Osteocyte (in vitro differentiated cells): ENCODE measurements around the gene NEK1. TPM values are rescaled to one million over a fixed set of nuclear protein-coding genes. Genes with fewer than 3 reads are reported as not detected.
A peak's percentile ranks its signal among the peaks of the same experiment; 100 is the strongest.
"Not testable (repeated sequence)": the region's sequence is repeated elsewhere in the genome, so short reads cannot be mapped to it uniquely, and the experiment has no call there.

Source experiments
- DNase-seq: peaks from one replicate; pipeline ENCODE4 v3.0.0; 2021; ENCODE audit warnings: mixed read lengths; ENCODE audit not compliant: unreplicated experiment; ENCODE audit errors: extremely low spot score
- H3K27ac Mint-ChIP-seq: one replicate; pipeline ENCODE4 v1.8.0; 2021; ENCODE audit warnings: mild to moderate bottlenecking, mixed read lengths; ENCODE audit not compliant: unreplicated experiment
- H3K27me3 Mint-ChIP-seq: one replicate; pipeline ENCODE4 v1.8.0; 2021; ENCODE audit warnings: mixed read lengths; ENCODE audit not compliant: unreplicated experiment
- H3K36me3 Mint-ChIP-seq: one replicate; pipeline ENCODE4 v1.8.0; 2021; ENCODE audit warnings: mixed read lengths; ENCODE audit not compliant: unreplicated experiment
- H3K4me1 Mint-ChIP-seq: one replicate; pipeline ENCODE4 v1.8.0; 2021; ENCODE audit warnings: mixed read lengths; ENCODE audit not compliant: unreplicated experiment
- H3K4me3 Mint-ChIP-seq: one replicate; pipeline ENCODE4 v1.8.0; 2021; ENCODE audit warnings: mild to moderate bottlenecking, moderate library complexity, mixed read lengths; ENCODE audit not compliant: unreplicated experiment
- H3K9me3 Mint-ChIP-seq: one replicate; pipeline ENCODE4 v1.8.0; 2021; ENCODE audit warnings: mixed read lengths; ENCODE audit not compliant: unreplicated experiment
- CTCF ChIP-seq: fragments of 200-600 bp; sonication (generic); IDR thresholded peaks from 2 replicates; pipeline ENCODE4 v1.5.0; 2021; ENCODE audit warnings: antibody characterized with exemption, mild to moderate bottlenecking, moderate library complexity
- total RNA-seq: library from RNA; stranded (reverse); gene quantifications from 2 replicates; pipeline ENCODE4 v1.2.1, GENCODE V29; 2021

Gene NEK1
- total RNA-seq, 1 donor from 2014 or later, result 17.7 TPM

DNA sequence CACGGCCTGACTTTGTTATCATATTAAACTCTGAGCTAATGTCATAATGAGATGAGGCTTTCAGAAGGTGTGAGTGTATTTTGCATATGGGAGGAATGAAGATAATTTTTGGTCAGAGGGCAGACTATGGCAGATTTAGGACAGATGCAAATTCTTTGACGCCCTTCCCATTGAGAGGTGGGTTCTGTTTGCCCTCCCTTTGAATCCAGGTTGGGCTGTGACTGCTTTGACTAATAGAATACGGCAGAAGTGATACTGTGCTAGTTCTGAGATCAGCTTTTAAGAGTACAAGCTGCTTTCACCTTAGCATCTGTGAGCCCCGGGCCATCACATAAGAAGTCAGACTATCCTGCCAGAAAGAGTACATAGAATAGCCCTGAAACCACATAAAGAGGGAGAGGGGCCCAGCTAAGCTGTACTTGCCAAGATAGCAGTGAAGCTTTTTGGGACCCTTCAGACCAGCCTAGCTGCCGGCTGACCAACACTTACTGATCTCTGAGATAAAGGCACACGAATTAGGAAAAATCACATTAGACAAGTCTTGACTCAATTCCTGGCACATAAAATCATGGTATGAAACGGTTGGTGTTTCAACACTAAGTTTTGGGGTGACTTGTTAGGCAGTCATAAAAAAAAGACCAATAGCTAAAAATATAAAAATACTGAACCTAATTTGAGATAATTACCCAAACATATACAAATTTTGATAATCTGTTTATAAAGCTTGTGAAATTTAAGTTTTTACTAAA, 174.9 kb downstream of the NEK1 start:
- peak overlapping the region; percentile 38 for H3K27ac Mint-ChIP-seq
- no peaks in the 10 kb centered on the region for H3K9me3 Mint-ChIP-seq
- H3K4me1 Mint-ChIP-seq, result peaks cover 40% of the 10 kb centered on the region
- no peak for TF ChIP-seq CTCF
- no peak overlapping the region for H3K4me3 Mint-ChIP-seq
- no peak for DNase-seq
- no peaks in the 10 kb centered on the region for H3K27me3 Mint-ChIP-seq
- peaks cover 4% of the 10 kb centered on the region for H3K36me3 Mint-ChIP-seq

- Mint-ChIP-seq H3K4me1 (peaks cover 40% of the 10 kb centered on the region), H3K36me3 (peaks cover 1% of the 10 kb centered on the region), H3K9me3 (no peaks in the 10 kb centered on the region), H3K27me3 (no peaks in the 10 kb centered on the region), H3K27ac (no peak overlapping the region), H3K4me3 (no peak overlapping the region)
- TF ChIP-seq CTCF, result no peak
- DNase-seq, result no peak
Measured at GRCh38 chr4:169436734-169437133, 175.6 kb downstream of the NEK1 start.

GRCh38 chr4:169428376-169428775, 184.0 kb downstream of the NEK1 start:
- H3K4me1 Mint-ChIP-seq, result no peaks in the 10 kb centered on the region
- TF ChIP-seq CTCF, result no peak
- no peak overlapping the region for H3K27ac Mint-ChIP-seq
- no peak overlapping the region for H3K4me3 Mint-ChIP-seq
- H3K9me3 Mint-ChIP-seq, result no peaks in the 10 kb centered on the region
- DNase-seq, result no peak
- peaks cover 20% of the 10 kb centered on the region for H3K36me3 Mint-ChIP-seq
- no peaks in the 10 kb centered on the region for H3K27me3 Mint-ChIP-seq

GRCh38 chr4:169427727-169428126, 184.7 kb downstream of the NEK1 start:
- H3K27me3 Mint-ChIP-seq, H3K27ac Mint-ChIP-seq, H3K4me1 Mint-ChIP-seq, H3K4me3 Mint-ChIP-seq, DNase-seq, H3K9me3 Mint-ChIP-seq: not testable (repeated sequence)
- H3K36me3 Mint-ChIP-seq, result peaks cover 20% of the 10 kb centered on the region

GRCh38 chr4:169420291-169420690, 192.1 kb downstream of the NEK1 start:
- Mint-ChIP-seq H3K4me3 (no peak overlapping the region), H3K4me1 (no peaks in the 10 kb centered on the region), H3K36me3 (peaks cover 24% of the 10 kb centered on the region), H3K9me3 (no peaks in the 10 kb centered on the region), H3K27ac (no peak overlapping the region), H3K27me3 (no peaks in the 10 kb centered on the region)
- TF ChIP-seq CTCF, result no peak
- no peak for DNase-seq
